Prostate gland (tissue), 2 donors: ENCODE results near the gene PDE10A. TPM values are rescaled to one million over a fixed set of nuclear protein-coding genes. Genes with fewer than 3 reads are reported as not detected.

ENCODE experiments used
- DNase-seq: peaks from one replicate; pipeline ENCODE4 v3.0.0-alpha.2; 2019; ENCODE audit warnings: low spot score
- H3K27ac ChIP-seq, 2 donors: fragments of 200-600 bp; sonication (generic); 2 replicates each; pipeline ENCODE4 v1.5.1; 2017 to 2019
- H3K27me3 ChIP-seq: fragments of 200-600 bp; sonication (generic); replicated peaks from 2 replicates; pipeline ENCODE4 v1.5.1; 2019; ENCODE audit not compliant: insufficient read depth
- H3K36me3 ChIP-seq, 2 donors: fragments of 200-600 bp; sonication (generic); 1 replicate in 1 of 2; 2 replicates in 1 of 2; pipeline versions ENCODE4 v1.5.1 to v1.8.1; 2017 to 2019
- H3K4me1 ChIP-seq: fragments of 200-600 bp; sonication (generic); replicated peaks from 2 replicates; pipeline ENCODE4 v1.5.1; 2019
- H3K4me3 ChIP-seq, 2 donors: fragments of 200-600 bp; sonication (generic); 2 replicates each; pipeline ENCODE4 v1.5.1; 2017 to 2019
- H3K9me3 ChIP-seq: fragments of 200-600 bp; sonication (generic); 2 replicates; pipeline ENCODE4 v1.5.1; 2017
- CTCF ChIP-seq, 4 experiments: fragments of 200-600 bp in 2 of 4; fragments of 450-650 bp in 2 of 4; sonication (generic) in 2 of 4; IDR thresholded peaks; 1 replicate in 3 of 4; 2 replicates in 1 of 4; pipeline ENCODE4 v1.5.1; 2016 to 2019; ENCODE audit warnings: antibody characterized with exemption in 4 of 4, mild to moderate bottlenecking in 2 of 4, moderate library complexity in 2 of 4
- POLR2A ChIP-seq: fragments of 450-650 bp; IDR thresholded peaks from one replicate; pipeline ENCODE4 v1.6.1; 2016; ENCODE audit warnings: antibody characterized with exemption, mild to moderate bottlenecking
- POLR2AphosphoS5 ChIP-seq: sonication (generic); formaldehyde crosslinking; IDR thresholded peaks from one replicate; pipeline ENCODE4 v1.6.1; 2017; ENCODE audit warnings: antibody characterized with exemption
- WGBS: methylation state at CpG from one replicate; pipeline ENCODE4 v1.1.5; 2018; 5-methylcytosine and 5-hydroxymethylcytosine counted together
- intact Hi-C: fragments of 100-400 bp; cut with DNase I; formaldehyde crosslinking; loops from one replicate; pipeline ENCODE4 v1.14.2; 2022
- total RNA-seq, 2 donors: library from RNA; depleted of rRNA; stranded (reverse); fragments of >200 nt; gene quantifications; one replicate each; pipeline ENCODE4 v1.1.0, GENCODE V29; 2016

PDE10A gene
- total RNA-seq, 2 donors from 2014 or later, result 9.6 to 13.5 TPM

- H3K36me3 ChIP-seq, result no peaks in the 10 kb centered on the region
- WGBS, result 26% methylated on average over 20 of the region's 20 CpGs
- TF ChIP-seq POLR2A, result no peak
- no peak for TF ChIP-seq POLR2AphosphoS5
- no peak for TF ChIP-seq CTCF (IDR thresholded peaks at IDR 0.05)
- no peak overlapping the region for H3K4me3 ChIP-seq
- H3K9me3 ChIP-seq, result no peaks in the 10 kb centered on the region
- H3K4me1 ChIP-seq, result no peaks in the 10 kb centered on the region
- intact Hi-C loops, result no loop called here
- H3K27me3 ChIP-seq, result no peaks in the 10 kb centered on the region
- DNase-seq, result no peak
- no peak overlapping the region for H3K27ac ChIP-seq
Measured at GRCh38 chr6:165674155-165675029, 11.4 kb upstream of the PDE10A start.

GRCh38 chr6:165671222-165671768 is 8.3 kb upstream of the PDE10A start:
- intact Hi-C loops, result no loop called here
- WGBS, result 63% methylated on average over 6 of the region's 6 CpGs
- no peak overlapping the region for H3K4me3 ChIP-seq

GRCh38 chr6:165668951-165669350 is 5.9 kb upstream of the PDE10A start:
- TF ChIP-seq POLR2AphosphoS5 (no peak), POLR2A (no peak)
- intact Hi-C loops, result no loop called here
- H3K27ac ChIP-seq, result no peak overlapping the region
- 50% methylated on average over 8 of the region's 8 CpGs for WGBS
- DNase-seq, result no peak
- H3K36me3 ChIP-seq, result no peaks in the 10 kb centered on the region
- no peaks in the 10 kb centered on the region for H3K4me1 ChIP-seq
- H3K9me3 ChIP-seq, result no peaks in the 10 kb centered on the region
- H3K27me3 ChIP-seq, result peaks cover 5% of the 10 kb centered on the region
- no peak overlapping the region for H3K4me3 ChIP-seq

More at GRCh38 chr6:165671222-165671768, 8.3 kb upstream of the PDE10A start:
- DNase-seq, result no peak
- TF ChIP-seq POLR2A, result no peak
- no peak for TF ChIP-seq CTCF (IDR thresholded peaks at IDR 0.05)
- no peak for TF ChIP-seq POLR2AphosphoS5
- Histone ChIP-seq H3K27me3 (no peaks in the 10 kb centered on the region), H3K27ac (no peak overlapping the region), H3K36me3 (no peaks in the 10 kb centered on the region), H3K4me1 (no peaks in the 10 kb centered on the region), H3K9me3 (no peaks in the 10 kb centered on the region)

GRCh38 chr6:165665384-165665672 is 2.3 kb upstream of the PDE10A start:
- Histone ChIP-seq H3K4me3 (no peak overlapping the region), H3K9me3 (no peaks in the 10 kb centered on the region), H3K4me1 (no peaks in the 10 kb centered on the region), H3K27ac (no peak overlapping the region), H3K27me3 (peaks cover 5% of the 10 kb centered on the region), H3K36me3 (no peaks in the 10 kb centered on the region)
- DNase-seq, result no peak
- no peak for TF ChIP-seq POLR2AphosphoS5
- TF ChIP-seq CTCF (IDR thresholded peaks at IDR 0.05), result no peak
- TF ChIP-seq POLR2A, result no peak
- intact Hi-C loops, result no loop called here
- 11% methylated on average over 4 of the region's 4 CpGs for WGBS

GRCh38 chr6:165664559-165665383 is 1.7 kb upstream of the PDE10A start:
- Histone ChIP-seq H3K27ac (no peak overlapping the region), H3K4me3 (peak overlapping the region in 1 of 2 donors; percentile 72), H3K27me3 (peaks cover 5% of the 10 kb centered on the region), H3K36me3 (no peaks in the 10 kb centered on the region), H3K4me1 (no peaks in the 10 kb centered on the region), H3K9me3 (no peaks in the 10 kb centered on the region)
- 10% methylated on average over 25 of the region's 25 CpGs for WGBS
- no peak for TF ChIP-seq CTCF (IDR thresholded peaks at IDR 0.05)
- no peak for TF ChIP-seq POLR2AphosphoS5
- no peak for TF ChIP-seq POLR2A
- intact Hi-C loops, result no loop called here
- no peak for DNase-seq
